ENCODE measurements around the gene LRRC52.

DNA sequence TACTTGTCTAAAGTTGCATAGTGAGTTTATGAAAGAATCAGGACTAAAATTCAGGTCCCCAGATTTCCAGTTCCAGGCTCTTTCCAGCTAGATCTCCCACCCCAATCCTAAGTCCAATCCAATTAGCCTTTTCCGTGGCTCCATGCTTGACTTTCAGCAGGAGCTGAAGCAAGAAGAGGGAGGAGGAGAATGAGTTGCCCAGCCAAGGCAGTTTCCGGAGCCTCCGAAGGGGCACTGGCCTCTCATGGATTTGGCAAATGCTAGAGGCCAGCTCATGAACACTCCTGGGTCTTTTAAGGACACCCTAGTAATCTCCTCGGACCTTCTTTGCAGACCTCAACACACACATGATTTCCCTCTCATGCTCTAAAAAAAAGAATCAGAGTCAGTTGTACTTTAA is 10.5 kb upstream of the LRRC52 start:
- TF ChIP-seq POLR2A (IDR thresholded peaks at IDR 0.05; ENCODE audit: low read depth, low read length), result no peak
- TF ChIP-seq SPI1 (IDR thresholded peaks at IDR 0.05; ENCODE audit: low read depth, low read length), result no peak
- no peak for TF ChIP-seq POLR2AphosphoS5 (IDR thresholded peaks at IDR 0.05; ENCODE audit: low read depth, low read length)
- no peak for TF ChIP-seq POU2F2 (IDR thresholded peaks at IDR 0.05; ENCODE audit: low read depth, low read length)
- TF ChIP-seq TAF1 (IDR thresholded peaks at IDR 0.05; ENCODE audit: low read depth, low read length), result no peak

Measured in GM12891 (cell line).